ENCODE results near the gene SLC44A1.
A peak's percentile ranks its signal among the peaks of the same experiment; 100 is the strongest.

Gene SLC44A1

DNA sequence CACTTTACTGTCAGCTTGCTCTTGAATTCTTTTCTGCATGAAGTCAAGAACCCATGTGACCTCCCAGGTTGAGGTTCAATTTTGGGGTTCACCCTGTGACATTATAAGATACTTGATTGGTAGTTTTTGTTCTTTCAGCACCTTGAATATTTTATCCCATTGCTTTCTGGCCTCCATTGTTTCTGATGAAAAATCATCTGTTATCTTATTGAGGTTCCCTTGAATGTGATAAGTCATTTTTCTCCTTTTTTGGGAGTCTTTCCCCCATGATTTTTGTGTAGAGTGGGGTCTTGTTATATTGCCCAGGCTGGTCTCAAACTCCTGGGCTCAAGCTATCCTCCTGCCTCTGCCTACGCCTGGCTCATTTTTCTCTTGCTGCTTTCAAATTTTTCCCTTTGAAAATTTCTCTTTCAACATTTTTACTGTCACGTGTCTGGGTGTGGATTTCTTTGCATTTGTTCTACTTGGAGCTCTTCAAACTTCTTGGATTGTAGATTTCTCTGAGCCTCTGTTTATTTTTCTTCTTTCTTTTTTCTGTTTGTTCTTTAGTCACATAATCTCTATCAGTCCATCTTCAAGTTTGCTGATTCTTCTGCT, 20.8 kb upstream of the SLC44A1 start:
- no peak for DNase-seq (ENCODE audit: low read depth)

GRCh38 chr9:105226055-105226454, 18.4 kb upstream of the SLC44A1 start:
- H3K4me3 ChIP-seq (ENCODE audit: control insufficient read depth, low read depth, low read length): no peak overlapping the region

More for the DNA sequence above, 20.8 kb upstream of the SLC44A1 start:
- TF ChIP-seq CTCF (IDR thresholded peaks at IDR 0.05; ENCODE audit: control insufficient read depth, insufficient read depth, low read depth, low read length, missing control alignments): no peak
- no peak overlapping the region for H3K4me3 ChIP-seq (ENCODE audit: control insufficient read depth, low read depth, low read length)

GRCh38 chr9:105232207-105232606, 12.2 kb upstream of the SLC44A1 start:
- peak; percentile 55 for DNase-seq (ENCODE audit: low read depth)
- no peak for TF ChIP-seq CTCF (IDR thresholded peaks at IDR 0.05; ENCODE audit: control insufficient read depth, insufficient read depth, low read depth, low read length, missing control alignments)
- H3K4me3 ChIP-seq (ENCODE audit: control insufficient read depth, low read depth, low read length): no peak overlapping the region

More at GRCh38 chr9:105226055-105226454, 18.4 kb upstream of the SLC44A1 start:
- no peak for TF ChIP-seq CTCF (IDR thresholded peaks at IDR 0.05; ENCODE audit: control insufficient read depth, insufficient read depth, low read depth, low read length, missing control alignments)
- DNase-seq (ENCODE audit: low read depth): no peak

GRCh38 chr9:105233873-105234272, 10.6 kb upstream of the SLC44A1 start:
- no peak overlapping the region for H3K4me3 ChIP-seq (ENCODE audit: control insufficient read depth, low read depth, low read length)
- no peak for TF ChIP-seq CTCF (IDR thresholded peaks at IDR 0.05; ENCODE audit: control insufficient read depth, insufficient read depth, low read depth, low read length, missing control alignments)
- DNase-seq (ENCODE audit: low read depth): no peak

- H3K4me3 ChIP-seq (ENCODE audit: control insufficient read depth, low read depth, low read length): no peak overlapping the region
- TF ChIP-seq CTCF (IDR thresholded peaks at IDR 0.05; ENCODE audit: control insufficient read depth, insufficient read depth, low read depth, low read length, missing control alignments): no peak
- DNase-seq (ENCODE audit: low read depth): no peak
These were observed 8.2 kb upstream of the SLC44A1 start for GRCh38 chr9:105236261-105236660.

DNA sequence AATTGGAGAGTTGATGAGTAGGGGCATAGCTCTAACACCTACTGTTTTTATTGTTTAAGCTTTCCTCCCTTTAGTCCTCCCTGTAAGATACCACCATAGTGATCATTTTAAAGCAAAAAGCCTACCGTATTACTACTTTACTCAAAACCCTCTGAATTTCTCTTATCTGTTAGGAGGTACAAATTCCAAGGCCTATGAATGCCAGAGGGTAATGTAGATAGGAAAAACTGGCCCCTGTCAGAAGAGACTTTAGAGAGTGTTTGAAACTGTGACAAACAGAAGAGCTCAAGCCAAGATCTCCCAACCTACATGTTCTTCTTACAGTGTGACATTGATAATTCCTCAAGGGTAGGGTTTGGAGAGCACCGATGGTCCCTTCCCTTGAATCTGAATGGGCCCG, 7.2 kb upstream of the SLC44A1 start:
- no peak overlapping the region for H3K4me3 ChIP-seq (ENCODE audit: control insufficient read depth, low read depth, low read length)
- TF ChIP-seq CTCF (IDR thresholded peaks at IDR 0.05; ENCODE audit: control insufficient read depth, insufficient read depth, low read depth, low read length, missing control alignments): no peak
- no peak for DNase-seq (ENCODE audit: low read depth)
